ENCODE measurements around the gene TOR1B. TPM values are rescaled to one million over a fixed set of nuclear protein-coding genes. Genes with fewer than 3 reads are reported as not detected.

Gene TOR1B
- total and polyA plus RNA-seq, 2 donors (not counting 1 experiment from before 2014, with no cell fraction given) = 13.3 to 17.4 TPM

- peak within 1 kb of the TSS; percentile 82 for H2AFZ ChIP-seq (ENCODE audit: insufficient read depth, low read depth, low read length, poor library complexity, severe bottlenecking)
- peak; percentile 95 for ATAC-seq (ENCODE audit: low read depth)
- intact Hi-C loops (cut with micrococcal nuclease) = loop anchor here (1.0 to 10.0 kb wide), 9 partner anchors 11 to 1770 kb away; partner anchors contain the start of genes ASB6, FNBP1, NAIF1 and NUP214
- H4K20me1 ChIP-seq (ENCODE audit: control insufficient read depth, insufficient read depth, low read length, poor library complexity, severe bottlenecking) = peaks cover 45% of the 10 kb centered on the region
- TF ChIP-seq CTCF (IDR thresholded peaks at IDR 0.05) (no peak), EZH2 (IDR thresholded peaks at IDR 0.05; ENCODE audit: borderline replicate concordance, insufficient read depth, low read depth, low read length, poor library complexity, severe bottlenecking) (no peak)
- peaks cover 62% of the 10 kb centered on the region for H3K79me2 ChIP-seq (ENCODE audit: control insufficient read depth, insufficient read depth, low read length)
- H3K27ac Mint-ChIP-seq = peak within 1 kb of the TSS; percentile 99
- H3K4me1 Mint-ChIP-seq = peaks cover 51% of the 10 kb centered on the region
- ChIA-PET CTCF (interaction anchor here (0.6 to 1.7 kb wide), 5 partner anchors 9 to 182 kb away, joined by 3 to 5 read pairs (median 3); no protein-coding TSS in a partner anchor), POLR2A (interaction anchor here (0.6 to 1.9 kb wide), 3 partner anchors 13 to 50 kb away, joined by 3 to 9 read pairs (median 7); no protein-coding TSS in a partner anchor)
- H3K27me3 Mint-ChIP-seq = no peaks in the 10 kb centered on the region
- no peaks in the 10 kb centered on the region for H3K9me3 Mint-ChIP-seq (ENCODE audit: insufficient read depth)
- H3K9ac ChIP-seq (ENCODE audit: low read length) = peak within 1 kb of the TSS; percentile 89
- H3K4me1 ChIP-seq (ENCODE audit: control insufficient read depth in 2 of 2, insufficient read depth in 2 of 2, low read length in 2 of 2) = peaks cover 22 to 35% of the 10 kb centered on the region in 2 donors
- no peaks in the 10 kb centered on the region for H3K9me3 ChIP-seq (ENCODE audit: control extremely low read depth in 1 of 3, control insufficient read depth in 2 of 3, insufficient read depth in 1 of 3, low read length in 2 of 3)
- H3K36me3 ChIP-seq (replicated peaks in 1 of 2; ENCODE audit: control extremely low read depth in 1 of 2, control insufficient read depth in 1 of 2, extremely low read depth in 1 of 2, insufficient read depth in 2 of 2, low read length in 1 of 2) = peaks cover 0 to 26% of the 10 kb centered on the region in 2 experiments
- under 1% methylated on average over 81 of the region's 81 CpGs for WGBS (ENCODE audit: insufficient coverage)
- peak within 1 kb of the TSS; percentile 84 for H3K4me2 ChIP-seq (replicated peaks; ENCODE audit: low read depth, low read length, poor library complexity, severe bottlenecking)
- DNase-seq = peak; percentile 99
- peak within 1 kb of the TSS; percentile 75 to 98 (median 85) for H3K4me3 ChIP-seq (ENCODE audit: control extremely low read depth in 1 of 5, extremely low read depth in 1 of 5, insufficient read depth in 1 of 5, low read depth in 2 of 5, low read length in 4 of 5)
- peak within 1 kb of the TSS; percentile 85 to 92 for H3K27ac ChIP-seq (ENCODE audit: low read length in 2 of 2)
- peak within 1 kb of the TSS; percentile 98 for H3K4me3 Mint-ChIP-seq
- no peaks in the 10 kb centered on the region for H3K27me3 ChIP-seq (replicated peaks in 1 of 4; ENCODE audit: control extremely low read depth in 1 of 4, control insufficient read depth in 3 of 4, insufficient read depth in 4 of 4, low read length in 3 of 4)
Observed at GRCh38 chr9:129835128-129835859, 32.3 kb downstream of the TOR1B start, which contains the start of the genes C9orf78 and USP20. Gene C9orf78, minus strand, starts transcription at chr9:129835275. Its CDS starts 54 bp downstream, at chr9:129835221. Gene USP20, plus strand, starts transcription at chr9:129835458. Its CDS starts 17,098 bp downstream, at chr9:129852556.
